B cell (primary cell): Measurements from ENCODE around the gene CRYM.

ENCODE experiments used
- EZH2 ChIP-seq: IDR thresholded peaks from 2 replicates; pipeline ENCODE4 v1.6.1; 2012; ENCODE audit warnings: borderline replicate concordance, low read depth, mild to moderate bottlenecking, moderate library complexity, low read length; ENCODE audit not compliant: insufficient read depth, poor library complexity, severe bottlenecking
- TF ChIP-seq, protein P1 (sequence below): fragments of 200-600 bp; IDR thresholded peaks from one replicate; pipeline ENCODE4 v1.8.0; 2022; ENCODE audit warnings: antibody characterized with exemption, mild to moderate bottlenecking

DNA sequence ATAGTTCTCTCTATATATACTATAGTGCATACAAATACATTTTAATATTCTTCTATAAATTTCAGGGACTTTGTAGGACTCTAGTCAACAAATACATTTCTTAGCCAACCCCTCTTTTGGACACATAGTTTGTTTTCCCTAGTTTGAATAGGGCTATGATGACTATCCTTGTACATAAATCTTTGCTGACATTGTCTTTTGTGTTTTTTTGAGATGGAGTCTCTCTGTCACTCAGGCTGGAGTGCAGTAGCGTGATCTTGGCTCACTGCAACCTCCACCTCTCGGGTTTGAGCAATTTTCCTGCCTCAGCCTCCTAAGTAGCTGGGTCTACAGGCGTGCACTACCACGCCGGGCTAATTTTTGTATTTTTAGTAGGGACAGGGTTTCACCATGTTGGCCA lies 41.3 kb downstream of the CRYM start:
- TF ChIP-seq, protein P1, sequence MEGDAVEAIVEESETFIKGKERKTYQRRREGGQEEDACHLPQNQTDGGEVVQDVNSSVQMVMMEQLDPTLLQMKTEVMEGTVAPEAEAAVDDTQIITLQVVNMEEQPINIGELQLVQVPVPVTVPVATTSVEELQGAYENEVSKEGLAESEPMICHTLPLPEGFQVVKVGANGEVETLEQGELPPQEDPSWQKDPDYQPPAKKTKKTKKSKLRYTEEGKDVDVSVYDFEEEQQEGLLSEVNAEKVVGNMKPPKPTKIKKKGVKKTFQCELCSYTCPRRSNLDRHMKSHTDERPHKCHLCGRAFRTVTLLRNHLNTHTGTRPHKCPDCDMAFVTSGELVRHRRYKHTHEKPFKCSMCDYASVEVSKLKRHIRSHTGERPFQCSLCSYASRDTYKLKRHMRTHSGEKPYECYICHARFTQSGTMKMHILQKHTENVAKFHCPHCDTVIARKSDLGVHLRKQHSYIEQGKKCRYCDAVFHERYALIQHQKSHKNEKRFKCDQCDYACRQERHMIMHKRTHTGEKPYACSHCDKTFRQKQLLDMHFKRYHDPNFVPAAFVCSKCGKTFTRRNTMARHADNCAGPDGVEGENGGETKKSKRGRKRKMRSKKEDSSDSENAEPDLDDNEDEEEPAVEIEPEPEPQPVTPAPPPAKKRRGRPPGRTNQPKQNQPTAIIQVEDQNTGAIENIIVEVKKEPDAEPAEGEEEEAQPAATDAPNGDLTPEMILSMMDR: no peak
- TF ChIP-seq EZH2: no peak
